HepG2 (cell line): ENCODE data around the gene PPP1R13B. TPM values are rescaled to one million over a fixed set of nuclear protein-coding genes. Genes with fewer than 3 reads are reported as not detected.

Source experiments
- ATAC-seq: fragments of 200-7000 bp; cut with Tn5 transposase; 3 replicates; pipeline ENCODE4 v1.9.1; 2020; ENCODE audit warnings: mild to moderate bottlenecking, moderate library complexity
- BruUV-seq: library from RNA; stranded (reverse); fragments of 400-500 nt; replicated peaks from 2 replicates; lab custom pipeline; 2021; lab: Mats Ljungman, UMichigan
- CTCF ChIA-PET: fragments of 300-600 bp; formaldehyde crosslinking; extraction: SDS; loops from one replicate; lab custom pipeline; 2021; ENCODE audit warnings: low total read pairs, inconsistent platforms, low intra/inter-chr PET ratio; lab: Yijun Ruan, JAX
- POLR2A ChIA-PET: fragments of 350-600 bp; sonication (Branson Sonifier 250); formaldehyde crosslinking; loops from one replicate; lab custom pipeline; 2020; ENCODE audit warnings: antibody characterized with exemption, inconsistent platforms; lab: Yijun Ruan, JAX
- DNase-seq: peaks from one replicate; pipeline ENCODE4 v3.0.0-alpha.2; 2015; ENCODE audit warnings: low spot score
- FAIRE-seq: peaks from 3 replicates; lab custom pipeline; 2011; peaks lifted over from hg19 to GRCh38; lab: Jason Lieb, UNC
- H2AFZ ChIP-seq: one replicate; pipeline ENCODE4 v1.6.1; 2011; ENCODE audit warnings: low read length, inconsistent platforms
- H3K27ac ChIP-seq: fragments of 300-600 bp; 3 replicates; pipeline ENCODE4 v1.8.0; 2011; ENCODE audit warnings: mixed run types, mild to moderate bottlenecking, mixed read lengths, low read length, inconsistent platforms; ENCODE audit not compliant: insufficient read depth; ENCODE audit errors: extremely low read length
- H3K27me3 ChIP-seq, 2 experiments: fragments of 200-600 bp in 1 of 2; 2 replicates in 1 of 2; 3 replicates in 1 of 2; pipeline versions ENCODE4 v1.6.0 to v1.8.0; 2011; ENCODE audit warnings: low read length in 2 of 2, mild to moderate bottlenecking in 2 of 2, moderate library complexity in 2 of 2, inconsistent platforms in 1 of 2; ENCODE audit not compliant: insufficient read depth in 2 of 2, control insufficient read depth in 1 of 2
- H3K36me3 ChIP-seq, 2 experiments: fragments of 200-600 bp in 1 of 2; replicated peaks in 1 of 2; 2 replicates in 1 of 2; 3 replicates in 1 of 2; pipeline versions ENCODE4 v1.5.1 to v1.8.0; 2011; ENCODE audit warnings: low read length in 2 of 2, inconsistent platforms in 1 of 2; ENCODE audit not compliant: insufficient read depth in 2 of 2, control insufficient read depth in 1 of 2
- H3K4me1 ChIP-seq: 2 replicates; pipeline ENCODE4 v1.5.1; 2012; ENCODE audit warnings: low read length, inconsistent platforms; ENCODE audit not compliant: insufficient read depth
- H3K4me2 ChIP-seq: 2 replicates; pipeline ENCODE4 v1.6.0; 2011; ENCODE audit warnings: low read depth, low read length, inconsistent platforms
- H3K4me3 ChIP-seq, 3 experiments: fragments of 200-600 bp in 1 of 3; sonication (generic), shearing (Covaris generic) in 1 of 3; replicated peaks in 1 of 3; 2 replicates each; pipeline ENCODE4 v1.5.1; 2011 to 2016; ENCODE audit warnings: low read length in 3 of 3, inconsistent platforms in 2 of 3, low read depth in 2 of 3, mild to moderate bottlenecking in 2 of 3, control low read depth in 1 of 3, mixed read lengths in 1 of 3; ENCODE audit not compliant: insufficient read depth in 1 of 3
- H3K79me2 ChIP-seq: one replicate; pipeline ENCODE4 v1.6.1; 2011; ENCODE audit warnings: low read length, inconsistent platforms; ENCODE audit not compliant: insufficient read depth
- H3K9ac ChIP-seq: 2 replicates; pipeline ENCODE4 v1.6.0; 2011; ENCODE audit warnings: mild to moderate bottlenecking, low read depth, low read length, inconsistent platforms; ENCODE audit not compliant: insufficient read depth
- H3K9me3 ChIP-seq: 2 replicates; pipeline ENCODE4 v1.5.1; 2012; ENCODE audit warnings: mild to moderate bottlenecking, low read length
- H4K20me1 ChIP-seq: 2 replicates; pipeline ENCODE4 v1.6.0; 2011; ENCODE audit warnings: inconsistent platforms, mild to moderate bottlenecking, low read length, moderate library complexity; ENCODE audit not compliant: insufficient read depth
- E2F2 ChIP-seq: sonication (generic); formaldehyde crosslinking; IDR thresholded peaks from 2 replicates; pipeline ENCODE4 v1.4.0; 2020; ENCODE audit warnings: missing genetic modification reagents, borderline replicate concordance
- THAP9 ChIP-seq: sonication (generic); formaldehyde crosslinking; IDR thresholded peaks from 2 replicates; pipeline ENCODE4; 2020; ENCODE audit warnings: missing genetic modification reagents, mild to moderate bottlenecking, borderline replicate concordance
- ZNF253 ChIP-seq: sonication (generic); formaldehyde crosslinking; IDR thresholded peaks from 2 replicates; pipeline ENCODE4 v1.8.0; 2022; ENCODE audit warnings: mild to moderate bottlenecking, missing genetic modification reagents, borderline replicate concordance
- ZNF652 ChIP-seq: IDR thresholded peaks from 2 replicates; pipeline ENCODE4 v1.6.1; 2016; ENCODE audit warnings: low read depth, borderline replicate concordance
- ZNF724P ChIP-seq: sonication (generic); formaldehyde crosslinking; IDR thresholded peaks from 2 replicates; pipeline ENCODE4 v1.8.0; 2022; ENCODE audit warnings: missing genetic modification reagents, borderline replicate concordance
- ZNF747 ChIP-seq: sonication (generic); formaldehyde crosslinking; IDR thresholded peaks from 2 replicates; pipeline ENCODE4 v1.8.1; 2023; ENCODE audit warnings: missing genetic modification reagents, mild to moderate bottlenecking, borderline replicate concordance
- ZSCAN25 ChIP-seq: sonication (generic); formaldehyde crosslinking; IDR thresholded peaks from 2 replicates; pipeline ENCODE4 v1.8.0; 2022; ENCODE audit warnings: mild to moderate bottlenecking, missing genetic modification reagents
- WGBS: methylation state at CpG from one replicate; pipeline ENCODE4 v1.1.6; 2017; ENCODE audit warnings: low lambda C conversion rate; 5-methylcytosine and 5-hydroxymethylcytosine counted together
- in situ Hi-C: cut with HindIII; loops from 2 replicates; pipeline ENCODE4 v1.10.0; 2017; ENCODE audit warnings: low pct_unique_long_range_greater_than_20kb; ENCODE audit not compliant: extremely low pct_ligation_motif_present
- intact Hi-C: fragments of 100-400 bp; cut with micrococcal nuclease; formaldehyde crosslinking; loops from one replicate; pipeline ENCODE4 v1.10.0; 2022; ENCODE audit not compliant: unreplicated experiment
- polyA plus RNA-seq, 8 experiments: library from polyadenylated mRNA; depleted of rRNA in 3 of 8; stranded (reverse) in 7 of 8; unstranded in 1 of 8; fragments of >200 nt; fragmentation: Illumina TruSeq in 4 of 8; extraction: Trizol in 4 of 8; gene quantifications; 2 replicates each; pipeline versions ENCODE4 v1.2.1 to v1.2.3, GENCODE V29; 2011 to 2016; ENCODE audit warnings: low read depth in 4 of 8, missing spikeins in 1 of 8, mixed read lengths in 1 of 8; ENCODE audit not compliant: insufficient read depth in 1 of 8
- total RNA-seq, 5 experiments: library from RNA; depleted of rRNA; stranded (reverse); fragments of >200 nt; fragmentation: Illumina TruSeq; extraction: Trizol; gene quantifications; 2 replicates each; pipeline ENCODE4 v1.2.3, GENCODE V29; 2016; ENCODE audit warnings: low read depth in 1 of 5

The PPP1R13B gene
- total and polyA plus RNA-seq, 2 of the 13 experiments (the other 11 are each of a cell fraction or from before 2014, with no cell fraction given), result 4.6 to 9.4 TPM

DNA sequence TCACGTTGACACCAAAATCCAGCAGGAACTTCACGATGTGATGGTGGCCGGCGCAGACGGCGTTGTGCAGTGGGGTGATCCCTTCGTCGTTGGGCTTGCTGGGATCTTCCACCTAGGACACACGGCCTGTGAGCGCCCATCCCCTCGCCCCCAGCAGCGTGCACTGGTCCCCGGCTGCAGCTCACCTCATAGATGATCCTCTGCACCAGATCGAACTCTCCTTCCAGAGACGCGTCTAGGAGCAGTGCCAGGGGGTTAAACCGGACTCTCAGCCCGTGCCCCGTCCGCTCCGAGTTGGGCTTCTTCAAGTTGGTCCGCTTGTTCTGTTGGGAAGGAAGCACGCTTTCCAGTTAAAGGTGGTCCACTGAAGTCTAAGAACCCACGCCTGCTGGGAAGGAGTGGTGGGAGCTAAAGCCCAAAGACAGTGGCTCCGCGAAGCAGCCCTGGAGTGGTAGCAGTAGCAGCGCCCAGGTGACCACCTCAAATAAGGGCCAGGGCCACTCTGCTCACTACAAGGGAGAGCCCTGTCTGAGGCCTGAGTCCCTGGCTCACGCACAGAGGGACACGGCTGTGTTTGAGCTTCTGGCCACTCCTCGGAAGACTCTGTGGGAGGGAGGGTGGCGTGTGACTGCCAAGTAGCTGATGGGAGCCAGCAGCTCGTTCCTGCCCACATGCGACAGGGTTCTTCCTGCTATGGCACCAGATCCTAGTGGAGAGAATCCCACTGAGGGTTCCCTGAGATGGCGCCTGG lies 108.5 kb downstream of the PPP1R13B start:
- Histone ChIP-seq H3K4me3 (no peak overlapping the region), H3K36me3 (peaks cover 11 to 27% of the 10 kb centered on the region in 2 experiments; a peak in 4 of 5 replicates), H3K27me3 (no peaks in the 10 kb centered on the region), H4K20me1 (no peaks in the 10 kb centered on the region), H3K4me1 (0 out of 2 replicates have a peak, but pooled peaks cover 10% of the 10 kb centered on the region), H3K9ac (no peak overlapping the region), H3K27ac (no peak overlapping the region), H3K79me2 (no peaks in the 10 kb centered on the region), H2AFZ (no peak overlapping the region), H3K9me3 (no peaks in the 10 kb centered on the region), H3K4me2 (no peak overlapping the region)
- in situ Hi-C loops, result no loop called here
- no peak for TF ChIP-seq ZNF747 (CRISPR knock-in tag)
- no peak for TF ChIP-seq ZNF253 (CRISPR knock-in tag)
- no peak for TF ChIP-seq ZNF724P (CRISPR knock-in tag)
- no peak for TF ChIP-seq ZNF652 (CRISPR knock-in tag)
- no peak for TF ChIP-seq E2F2 (CRISPR knock-in tag)
- TF ChIP-seq ZSCAN25 (CRISPR knock-in tag), result no peak
- TF ChIP-seq THAP9, result no peak
- DNase-seq (no peak), ATAC-seq (no peak), FAIRE-seq (no peak)
- ChIA-PET POLR2A (no interaction called here), CTCF (no interaction called here)
- intact Hi-C loops, result no loop called here
- WGBS, result 98% methylated on average over 29 of the region's 34 CpGs
- BruUV-seq, result no TSS peak
